Activated T-helper 1 cell treated with Interleukin-2 at 50 U/mL for 16 hours (primary cell): ENCODE data around the gene PSORS1C1.

ENCODE experiments used
- DNase-seq: peaks from one replicate; pipeline ENCODE4 v3.0.0-alpha.2; 2020; ENCODE audit warnings: low read depth

PSORS1C1 gene

GRCh38 chr6:31096215-31096614, 18.4 kb upstream of the PSORS1C1 start:
- no peak for DNase-seq

- DNase-seq = no peak
Observed at GRCh38 chr6:31096656-31097055, 17.9 kb upstream of the PSORS1C1 start.

GRCh38 chr6:31098449-31098938, 16.1 kb upstream of the PSORS1C1 start:
- no peak for DNase-seq

GRCh38 chr6:31103136-31103535, 11.5 kb upstream of the PSORS1C1 start:
- DNase-seq = no peak

- DNase-seq = no peak
Observed at GRCh38 chr6:31107052-31107451, 7.5 kb upstream of the PSORS1C1 start.

GRCh38 chr6:31110825-31111582, 3.6 kb upstream of the PSORS1C1 start:
- no peak for DNase-seq

GRCh38 chr6:31111712-31112111, 2.9 kb upstream of the PSORS1C1 start:
- no peak for DNase-seq

- no peak for DNase-seq
Observed at GRCh38 chr6:31112478-31112877, 2.1 kb upstream of the PSORS1C1 start, which contains the start of gene C6orf15. C6orf15 (minus strand) TSS chr6:31112575; CDS start chr6:31112555, 20 bp downstream.

- no peak for DNase-seq
Observed at GRCh38 chr6:31113861-31114540, 599 bp upstream of the PSORS1C1 start.

- no peak for DNase-seq
Observed at GRCh38 chr6:31114970-31115849, 610 bp downstream of the PSORS1C1 start.

GRCh38 chr6:31115941-31116560, 1.5 kb downstream of the PSORS1C1 start:
- DNase-seq = no peak

GRCh38 chr6:31116661-31117385, 2.2 kb downstream of the PSORS1C1 start:
- DNase-seq = no peak

- no peak for DNase-seq
Observed at GRCh38 chr6:31118178-31118577, 3.6 kb downstream of the PSORS1C1 start.

GRCh38 chr6:31120151-31120915, 5.7 kb downstream of the PSORS1C1 start, which contains the start of gene CDSN:
CDSN (minus strand) TSS chr6:31120446; CDS start chr6:31120419, 27 bp downstream.
- no peak for DNase-seq

- DNase-seq = no peak
Observed at GRCh38 chr6:31121131-31121790, 6.7 kb downstream of the PSORS1C1 start.

- no peak for DNase-seq
Observed at GRCh38 chr6:31122791-31123706, 8.4 kb downstream of the PSORS1C1 start.

GRCh38 chr6:31125162-31125561, 10.6 kb downstream of the PSORS1C1 start:
- no peak for DNase-seq

GRCh38 chr6:31125586-31126363, 11.2 kb downstream of the PSORS1C1 start:
- no peak for DNase-seq
